GM12872 (cell line): ENCODE measurements around the gene RBP3.

ENCODE experiments used
- CTCF ChIP-seq: IDR thresholded peaks from 3 replicates; pipeline ENCODE4 v1.5.1; 2011; ENCODE audit warnings: low read depth, mild to moderate bottlenecking, low read length, moderate library complexity; ENCODE audit not compliant: insufficient read depth

Gene RBP3

GRCh38 chr10:47348661-47349470 lies 703 bp downstream of the RBP3 start:
- no peak for TF ChIP-seq CTCF

- no peak for TF ChIP-seq CTCF
Measured at GRCh38 chr10:47349516-47349915, 1.4 kb downstream of the RBP3 start.

GRCh38 chr10:47349941-47350371 lies 1.8 kb downstream of the RBP3 start:
- TF ChIP-seq CTCF, result no peak

GRCh38 chr10:47350671-47351640 lies 2.8 kb downstream of the RBP3 start:
- TF ChIP-seq CTCF, result no peak

- no peak for TF ChIP-seq CTCF
Measured at GRCh38 chr10:47351899-47352815, 4.0 kb downstream of the RBP3 start.

- TF ChIP-seq CTCF, result no peak
Measured at GRCh38 chr10:47353351-47353750, 5.2 kb downstream of the RBP3 start.
